DMS 273 treated with DMSO at 0.1 percent for 48 hours (cell line): ENCODE results near the gene SLC9A9.
"Not testable (repeated sequence)": the region's sequence is repeated elsewhere in the genome, so short reads cannot be mapped to it uniquely, and the experiment has no call there.

ENCODE experiments used
- DNase-seq: peaks from one replicate; lab custom pipeline; 2025; lab: John Stamatoyannopoulos, UW

Gene SLC9A9

DNA sequence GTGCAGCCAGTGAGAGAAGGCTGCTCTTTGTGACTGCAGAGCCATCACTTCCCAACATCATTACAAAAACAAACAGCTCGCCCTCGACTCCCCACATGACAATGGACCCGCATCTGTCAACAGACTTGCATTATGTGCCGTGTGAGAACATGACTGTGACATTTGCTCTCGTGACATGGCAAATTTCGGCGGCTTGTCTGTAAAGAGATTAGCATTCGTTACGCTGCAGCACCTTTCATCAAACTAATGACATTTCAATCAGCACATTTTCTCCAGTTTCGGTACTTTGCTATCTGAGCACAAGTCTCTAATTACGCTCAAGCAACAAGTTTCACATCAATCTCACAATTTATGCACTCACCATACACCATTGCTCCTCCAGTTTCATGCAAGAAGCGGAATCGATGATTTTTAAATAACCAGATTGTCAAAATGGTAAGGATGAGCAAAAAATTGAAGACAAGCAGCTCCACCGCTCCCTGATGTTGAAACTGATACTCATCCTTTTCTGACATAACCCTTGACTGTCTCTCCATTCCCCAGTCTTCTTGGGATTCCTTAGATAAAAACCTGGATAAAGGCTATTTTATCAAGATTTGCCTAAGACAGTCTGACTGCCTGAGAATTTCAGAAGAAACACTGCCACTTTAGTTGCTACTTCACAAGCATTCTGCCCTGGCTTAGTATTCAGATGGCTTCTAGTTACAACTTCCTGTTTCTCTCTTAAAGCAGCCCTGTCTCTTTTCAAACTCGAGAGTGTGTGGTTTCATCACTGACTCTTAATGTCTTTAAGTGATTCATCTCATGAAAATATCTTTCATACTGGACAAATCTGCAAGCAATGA is at the start of gene SLC9A9:
SLC9A9 (minus strand) TSS at position 682 of the 845 bp plus-strand sequence; CDS start at position 536, 146 bp downstream.
- peak; percentile 50 for DNase-seq

DNA sequence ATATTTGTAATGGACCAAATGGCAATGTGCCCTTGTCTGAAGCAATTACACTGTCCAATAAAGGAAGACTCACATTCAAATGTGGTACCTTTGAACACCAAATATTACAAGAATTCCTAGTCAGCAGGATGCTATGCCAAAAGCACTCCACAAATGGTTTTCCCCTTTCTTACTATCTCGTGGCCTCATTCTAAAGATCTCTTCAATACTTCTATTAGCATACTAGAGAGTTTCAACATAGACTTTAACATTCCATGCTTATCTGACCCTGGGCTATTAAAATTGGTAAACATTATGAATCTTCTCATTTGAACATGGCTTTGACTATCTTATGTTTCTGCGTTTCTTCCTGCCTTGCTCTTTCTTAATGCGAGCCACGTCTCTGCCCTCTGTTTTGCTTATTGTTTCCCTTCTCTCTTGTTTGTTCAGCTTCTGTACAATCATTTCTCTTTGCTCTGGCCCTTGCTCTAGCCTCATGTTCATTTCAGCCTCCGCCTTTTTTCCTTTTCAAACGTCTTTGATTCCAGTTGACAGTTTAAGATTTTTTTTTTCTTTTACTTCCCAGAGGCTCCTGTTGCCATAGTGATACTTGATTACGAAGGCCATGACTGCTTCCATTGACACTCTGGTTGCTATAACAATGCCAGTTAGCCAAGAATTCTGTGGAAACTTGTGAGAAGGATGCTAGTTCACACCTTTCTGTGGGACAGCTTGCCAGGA is 49.5 kb upstream of the SLC9A9 start:
- DNase-seq, result no peak

DNA sequence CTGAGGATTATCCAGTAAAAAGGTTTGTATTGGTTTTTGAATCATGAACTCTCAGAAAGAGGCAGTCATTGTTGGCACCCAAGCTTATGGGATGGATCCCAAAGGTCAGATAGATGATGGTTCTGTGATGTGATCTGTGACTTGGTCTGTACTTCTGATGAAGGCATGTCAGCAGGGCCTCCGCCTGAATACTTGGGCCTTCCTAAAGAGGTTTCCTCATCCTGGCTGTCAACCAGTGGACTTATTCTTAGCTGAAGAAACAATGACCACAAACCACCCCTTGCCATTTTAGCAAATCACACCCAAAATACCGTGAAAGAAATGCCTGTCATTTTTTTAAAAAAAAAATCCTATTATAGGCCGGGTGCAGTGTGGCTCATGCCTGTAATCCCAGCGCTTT is 48.2 kb upstream of the SLC9A9 start:
- DNase-seq, result no peak

DNA sequence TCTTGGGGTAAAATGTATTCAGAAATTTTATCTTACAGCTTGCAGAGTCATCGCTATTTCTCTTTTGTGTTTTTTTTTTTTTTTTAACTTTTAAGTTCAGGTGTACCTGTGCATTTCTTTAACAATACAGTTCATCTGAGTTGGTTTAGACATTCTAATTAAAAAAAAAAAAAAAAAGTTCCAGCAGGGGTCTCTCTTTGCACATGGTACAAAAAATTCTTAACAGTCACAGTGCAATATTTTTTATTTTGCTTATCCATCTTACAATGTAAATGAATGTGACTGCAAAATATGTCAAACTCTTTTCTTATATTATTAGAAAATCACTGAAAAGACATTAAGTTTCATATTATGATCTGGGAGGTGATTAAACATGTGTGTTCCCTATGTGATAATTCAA is 47.5 kb upstream of the SLC9A9 start:
- DNase-seq, result no peak

DNA sequence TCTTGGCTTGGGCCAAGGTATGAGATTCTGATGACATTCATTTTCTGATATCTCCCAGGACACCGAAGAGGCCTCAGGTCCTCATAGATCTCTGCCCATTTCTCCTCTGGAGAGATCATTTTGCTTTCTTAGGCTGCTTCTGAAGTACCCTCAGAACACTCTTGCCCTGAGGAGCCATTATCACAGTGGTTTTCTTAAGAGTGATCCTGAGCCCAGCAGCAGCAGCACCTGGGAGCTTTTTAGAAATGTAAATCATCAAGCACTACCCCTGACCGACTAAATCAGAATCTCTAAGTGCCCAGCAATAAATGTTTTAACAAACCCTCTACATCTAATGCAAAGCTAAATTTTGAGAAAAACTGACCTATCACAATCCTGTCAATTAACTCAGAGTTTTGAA is 40.6 kb upstream of the SLC9A9 start:
- no peak for DNase-seq

DNA sequence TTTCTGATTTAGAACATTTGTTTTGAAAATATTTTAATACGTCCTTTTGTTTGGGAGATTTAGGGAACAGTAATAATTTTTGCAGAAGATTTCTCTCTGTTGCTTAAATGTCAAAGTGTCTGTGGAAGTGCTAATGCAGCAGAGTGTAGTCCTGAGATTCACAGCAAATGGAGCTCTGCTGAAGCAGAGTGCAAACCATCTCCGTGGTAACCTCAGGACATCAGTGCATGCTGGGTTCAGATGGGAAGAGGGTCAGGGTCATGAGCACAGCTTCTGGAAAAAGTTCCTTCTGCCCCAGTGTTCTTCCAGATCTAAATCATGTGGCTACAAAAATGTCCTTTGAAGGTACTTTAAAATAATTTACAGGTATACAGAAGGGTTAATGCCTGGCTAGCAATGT is 39.9 kb upstream of the SLC9A9 start:
- no peak for DNase-seq

DNA sequence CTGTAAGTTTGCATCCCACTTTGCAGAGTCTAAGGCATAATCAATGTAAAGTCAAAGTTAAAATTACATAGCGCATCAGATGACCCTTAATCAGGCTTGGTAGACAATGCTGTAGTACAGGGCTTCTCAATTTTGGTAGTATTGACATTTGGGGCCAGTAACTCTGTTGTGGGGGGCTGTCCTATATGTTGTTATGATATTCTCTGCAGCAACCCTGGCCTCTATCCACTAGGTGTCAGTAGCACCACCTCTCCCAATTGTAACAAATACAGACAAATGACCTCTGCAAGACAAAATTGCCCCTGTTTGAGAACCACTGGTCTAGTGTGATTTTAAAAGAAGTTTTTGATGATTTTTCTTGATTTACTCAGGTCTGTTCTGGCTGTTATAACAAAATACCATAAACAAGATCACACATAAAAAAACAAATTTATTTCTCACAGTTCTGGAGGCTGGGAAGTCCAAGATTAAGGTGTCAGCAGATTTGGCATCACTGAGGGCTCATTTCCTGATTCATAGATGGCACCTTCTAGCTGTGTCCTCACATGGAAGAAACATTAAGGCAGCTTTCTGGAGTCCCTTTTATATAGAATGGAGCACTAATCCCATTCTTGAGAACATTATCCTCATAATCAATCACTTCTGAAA is 37.6 kb upstream of the SLC9A9 start:
- DNase-seq, result peak; percentile 13

DNA sequence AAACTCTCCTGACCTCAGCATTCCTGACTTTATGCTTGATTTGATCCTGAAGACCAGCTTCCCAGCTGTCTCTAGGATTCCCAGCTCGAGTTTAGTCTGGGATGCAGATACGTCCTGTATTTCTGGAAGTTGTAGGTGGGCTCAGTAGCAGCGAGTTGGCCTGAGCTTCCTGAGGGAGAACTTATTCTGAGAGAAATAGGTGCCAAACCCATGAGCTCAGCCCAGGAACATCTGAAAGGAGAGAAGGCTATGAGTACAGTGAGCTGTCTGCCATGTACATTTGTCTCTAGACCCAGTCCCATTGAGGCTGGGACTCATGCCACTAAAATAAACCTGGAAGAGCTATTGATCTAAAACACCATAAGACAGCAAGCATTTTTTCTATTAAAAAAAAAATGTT is 36.6 kb upstream of the SLC9A9 start:
- no peak for DNase-seq

DNA sequence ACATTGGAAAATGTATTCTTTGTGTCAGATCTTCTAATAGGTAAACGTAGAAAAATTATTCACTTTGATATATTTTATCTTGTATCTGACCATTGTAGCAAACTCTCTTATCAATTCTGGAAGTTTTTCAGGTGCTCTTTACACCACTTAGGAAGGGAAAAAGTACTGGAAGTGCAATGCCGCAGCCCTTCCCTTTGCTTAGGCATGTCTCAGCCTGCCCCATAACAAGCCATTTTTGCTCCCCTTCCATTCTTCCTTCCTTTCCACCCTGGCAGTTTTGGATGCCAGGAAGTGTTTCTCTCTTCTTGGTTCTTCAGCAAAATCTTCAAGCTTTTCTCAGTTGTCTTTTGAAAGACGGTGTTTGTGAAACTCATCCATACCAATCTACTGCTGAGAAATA is 34.9 kb upstream of the SLC9A9 start:
- DNase-seq, result no peak

DNA sequence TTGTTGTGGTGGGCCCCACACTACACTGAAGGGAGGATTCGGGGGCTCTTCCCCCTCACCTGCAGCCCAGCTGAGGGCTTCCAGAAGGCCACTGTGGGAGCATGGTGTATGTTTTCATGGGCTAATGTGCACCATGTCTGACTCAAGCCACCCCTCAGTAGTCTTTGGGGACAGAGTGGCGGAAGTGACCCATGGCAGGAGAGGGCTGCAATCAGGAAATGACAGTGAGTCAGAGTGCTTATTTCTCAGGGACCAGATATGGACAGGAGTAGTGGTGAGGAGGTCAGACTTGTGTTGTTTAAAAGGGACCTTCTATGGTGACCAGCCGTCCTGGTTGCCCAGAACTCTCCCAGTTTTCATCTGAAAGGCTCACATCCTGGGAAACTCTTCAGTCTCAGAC is 32.8 kb upstream of the SLC9A9 start:
- DNase-seq, result no peak

DNA sequence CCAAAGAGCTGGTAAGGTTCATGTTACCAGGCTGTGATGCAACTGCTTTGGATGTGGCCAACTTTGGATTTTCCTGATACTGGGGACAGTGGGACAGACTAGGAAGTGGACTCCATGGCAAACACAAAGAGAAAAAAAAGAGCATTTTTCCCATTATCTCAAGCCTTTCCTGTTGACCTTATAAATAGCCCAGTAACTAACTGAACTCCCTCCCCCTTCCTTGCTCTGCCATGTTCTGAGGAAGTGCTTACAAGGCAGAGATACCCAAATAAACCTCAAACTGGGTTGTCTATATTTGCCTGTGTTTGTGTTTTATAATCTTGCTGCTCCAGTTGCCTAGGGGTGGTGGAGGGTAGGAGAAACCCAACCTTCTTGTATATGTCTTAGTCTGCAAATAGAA is 27.3 kb upstream of the SLC9A9 start:
- no peak for DNase-seq

DNA sequence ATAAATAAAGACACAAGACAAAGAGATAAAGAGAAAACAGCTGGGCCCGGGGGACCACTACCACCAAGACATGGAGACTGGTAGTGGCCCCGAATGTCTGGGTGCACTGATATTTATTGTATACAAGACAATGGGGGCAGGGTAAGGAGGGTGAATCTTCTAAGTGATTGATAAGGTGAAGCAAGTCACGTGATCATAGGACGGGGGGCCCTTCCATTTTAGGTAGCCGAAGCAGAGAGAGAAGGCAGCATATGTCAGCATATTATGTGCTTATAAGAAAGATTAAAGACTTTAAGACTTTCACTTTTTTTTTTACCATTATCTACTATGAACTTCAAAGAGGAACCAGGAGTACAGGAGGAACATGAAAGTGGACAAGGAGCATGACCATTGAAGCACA is 25.3 kb upstream of the SLC9A9 start:
- not testable (repeated sequence) for DNase-seq

DNA sequence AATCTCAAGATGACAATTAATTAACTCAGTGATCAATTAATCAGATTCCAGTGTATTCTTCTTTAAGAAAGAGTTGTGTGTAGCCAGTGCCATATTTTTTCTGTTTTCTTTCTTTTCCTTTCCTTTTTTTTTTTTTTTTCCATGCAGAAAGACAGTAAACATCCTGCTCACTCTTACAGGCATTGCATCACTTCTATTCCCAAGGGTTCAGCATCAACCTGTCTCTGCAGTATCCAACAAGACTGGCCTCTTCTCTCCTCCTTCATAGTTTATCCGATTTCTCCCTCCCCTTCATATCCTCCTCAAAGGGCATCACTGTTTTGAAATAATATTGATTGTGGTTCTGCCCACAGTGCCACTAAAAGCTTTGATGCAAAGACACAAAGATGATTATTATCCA is 17.0 kb upstream of the SLC9A9 start:
- DNase-seq, result no peak

DNA sequence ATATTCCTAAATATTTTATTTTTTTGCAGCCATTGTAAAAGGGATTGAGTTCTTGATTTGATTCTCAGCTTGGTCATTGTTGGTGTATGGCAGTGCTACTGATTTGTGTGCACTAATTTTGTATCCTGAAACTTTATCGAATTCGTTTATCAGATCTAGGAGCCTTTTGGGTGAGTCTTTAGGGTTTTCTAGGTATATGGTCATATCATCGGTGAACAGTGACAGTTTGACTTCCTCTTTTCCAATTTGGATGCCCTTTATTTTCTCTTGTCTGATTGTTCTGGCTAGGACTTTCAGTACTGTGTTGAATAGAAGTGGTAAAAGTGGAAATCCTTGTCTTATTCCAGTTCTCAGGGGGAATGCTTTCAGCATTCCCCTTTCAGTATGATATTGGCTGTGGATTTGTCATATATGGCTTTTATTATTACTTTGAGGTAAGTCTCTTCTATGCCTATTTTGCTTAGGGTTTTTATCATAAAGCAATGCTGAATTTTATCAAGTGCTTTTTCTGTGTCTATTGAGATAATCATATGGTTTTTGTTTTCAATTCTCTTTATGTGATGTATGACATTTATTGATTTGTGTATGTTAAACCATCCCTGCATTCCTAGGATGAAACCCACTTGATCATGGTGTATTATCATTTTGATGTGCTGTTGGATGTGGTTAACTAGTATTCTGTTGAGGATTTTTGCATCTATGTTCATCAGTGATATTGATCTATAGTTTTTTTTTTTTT is 11.4 kb upstream of the SLC9A9 start:
- DNase-seq, result no peak

DNA sequence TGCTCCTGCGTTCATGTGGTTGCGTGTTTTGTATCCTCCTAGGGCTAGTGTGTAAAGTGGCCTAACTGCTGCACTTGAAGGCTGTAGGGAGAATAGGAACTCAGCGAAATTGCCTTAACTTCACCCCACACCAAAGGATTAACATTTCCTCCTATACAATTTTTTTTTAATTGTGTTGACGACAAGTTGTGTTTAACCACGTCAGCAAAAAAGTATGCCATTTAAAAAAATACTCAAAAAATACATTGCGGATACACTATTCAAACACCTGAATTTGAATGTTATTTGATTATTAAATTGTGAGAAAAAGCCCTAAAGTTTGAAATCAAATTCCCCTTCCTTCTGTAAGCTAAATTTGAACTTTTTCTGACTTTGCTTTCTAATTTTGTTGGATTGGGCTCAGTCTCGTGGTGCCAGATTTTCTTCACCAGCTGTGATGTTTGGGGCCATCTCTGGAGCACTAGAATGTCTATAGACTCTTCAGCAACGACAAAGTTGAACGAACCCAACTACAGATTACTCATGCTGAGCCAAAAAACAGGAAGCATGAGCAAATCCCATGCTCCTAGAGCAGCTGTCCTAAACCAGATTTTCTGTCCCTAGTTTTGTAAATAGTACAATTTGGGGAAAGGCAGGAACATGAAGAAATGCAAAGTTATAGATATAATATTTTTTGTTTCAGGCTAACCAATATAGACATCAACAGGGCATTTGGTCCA is 8.1 kb upstream of the SLC9A9 start:
- DNase-seq, result no peak

DNA sequence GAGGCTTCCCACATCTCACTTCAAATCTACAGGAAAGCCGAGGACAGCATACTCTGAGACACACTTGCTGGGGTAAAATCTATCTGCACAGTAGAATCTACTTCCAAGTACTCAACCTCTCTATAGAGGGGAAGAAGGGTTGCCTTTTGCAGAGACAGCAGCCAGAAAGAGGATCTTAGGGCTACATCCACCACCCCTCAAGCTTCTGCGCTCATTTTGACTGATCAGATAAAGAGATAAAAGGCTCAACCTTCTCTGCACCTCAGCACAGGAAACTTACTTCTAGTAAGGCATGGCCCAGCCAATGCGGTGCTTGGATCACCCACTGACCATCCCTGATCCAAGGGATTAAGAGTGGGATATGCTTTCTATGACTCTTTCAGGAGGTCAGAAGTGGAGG is 6.9 kb upstream of the SLC9A9 start:
- DNase-seq, result no peak

DNA sequence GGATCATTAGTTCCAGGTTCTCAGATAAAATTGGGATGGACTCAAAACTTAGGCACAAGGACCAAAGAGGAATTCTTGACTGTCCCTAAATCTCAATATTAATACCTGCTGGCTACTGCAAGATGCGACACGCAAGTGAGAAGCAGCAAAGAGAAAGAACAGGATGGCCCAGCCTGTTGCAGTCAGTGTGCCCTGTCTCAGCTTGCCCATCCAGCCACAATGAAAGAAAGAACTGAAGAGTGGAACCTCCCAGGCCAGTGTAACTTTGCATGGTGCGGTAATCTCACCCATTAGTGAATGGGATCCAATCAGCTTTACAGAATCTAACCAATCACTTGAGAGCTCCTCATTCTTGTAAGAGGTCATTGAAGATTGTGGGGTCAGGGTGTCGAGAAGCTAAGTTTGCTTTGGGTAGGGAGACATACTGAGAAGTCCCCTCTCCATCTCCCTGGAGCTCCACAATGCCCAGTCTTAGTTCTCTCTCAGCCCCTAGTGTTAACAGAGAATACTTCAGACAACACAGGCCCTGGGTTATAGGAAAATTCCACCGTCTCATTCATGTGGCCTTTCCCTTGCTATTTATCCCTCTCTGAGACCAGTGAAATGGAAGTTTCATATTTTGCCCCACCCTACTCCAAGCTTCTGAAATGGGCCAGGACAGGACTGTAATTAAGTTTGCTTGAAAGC is 3.2 kb upstream of the SLC9A9 start:
- DNase-seq, result no peak

DNA sequence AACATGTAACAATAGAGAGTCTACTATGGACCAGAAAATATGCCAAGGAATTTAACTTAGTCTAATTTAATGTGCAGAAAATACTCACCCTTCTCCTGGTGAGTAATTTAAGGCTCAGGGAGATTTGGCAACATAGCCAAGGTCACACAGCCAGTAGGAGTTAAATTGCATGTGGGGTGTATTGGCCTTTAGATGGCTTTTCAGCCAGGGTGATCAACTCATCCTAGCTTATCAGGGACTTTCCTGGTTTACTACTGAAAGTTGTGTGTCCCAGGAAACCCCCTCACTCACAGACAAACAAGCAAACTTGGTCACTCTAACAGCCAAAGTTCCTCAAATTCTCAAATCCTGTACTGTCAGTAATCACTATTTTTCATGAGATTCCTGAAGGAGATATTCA is 2.6 kb upstream of the SLC9A9 start:
- no peak for DNase-seq

DNA sequence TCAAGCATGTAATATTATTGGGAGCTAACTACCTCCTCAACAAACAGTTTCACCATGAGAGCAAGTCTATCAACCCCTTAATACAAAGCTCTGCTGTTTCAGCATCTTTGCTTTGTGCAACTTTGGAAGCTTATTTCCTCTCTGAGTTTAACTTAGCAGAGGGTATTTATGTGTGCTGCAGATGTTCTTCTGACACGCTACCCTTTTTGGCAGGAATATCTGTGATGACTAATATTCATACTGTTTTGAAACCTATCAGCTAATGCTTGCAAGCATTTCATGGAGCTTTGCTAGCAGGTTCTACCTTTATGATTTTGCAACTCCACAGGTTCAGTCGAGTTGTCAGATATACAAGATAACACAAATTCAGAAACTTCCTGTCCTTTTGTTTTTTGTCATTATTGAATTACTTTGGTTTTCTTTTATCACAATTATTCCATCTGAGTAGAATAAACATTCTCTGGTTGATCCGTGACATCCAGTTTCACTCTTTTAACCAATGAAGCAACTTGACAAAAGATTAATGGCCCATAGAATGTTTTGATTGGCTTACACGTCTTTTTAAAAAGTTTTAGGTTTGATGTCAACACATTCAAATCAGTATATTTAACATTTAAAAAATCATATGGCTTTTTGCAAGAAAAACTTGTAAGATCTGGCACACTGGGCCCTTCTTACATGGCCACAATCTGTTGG is 1.7 kb upstream of the SLC9A9 start:
- peak; percentile 40 for DNase-seq

DNA sequence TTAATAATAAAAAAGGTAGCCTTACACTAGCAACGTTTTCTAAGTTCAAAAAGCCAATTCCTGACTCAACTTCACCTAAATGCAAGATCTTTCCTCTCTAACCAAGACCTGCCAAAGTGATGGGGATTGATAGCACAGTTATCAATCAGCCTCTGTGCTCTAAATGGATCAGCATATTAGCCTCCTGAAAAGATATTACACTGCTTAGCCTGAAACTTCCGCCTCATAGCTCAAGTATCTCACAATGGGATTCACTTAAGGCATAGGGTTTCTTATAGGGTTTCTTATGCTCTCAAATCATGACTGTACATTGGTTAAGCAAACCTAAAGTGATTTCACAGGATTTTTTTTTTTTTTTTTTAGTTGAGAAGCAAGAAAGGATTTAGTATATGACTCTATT is 436 bp upstream of the SLC9A9 start:
- no peak for DNase-seq
